Measurements from ENCODE around the gene SIRT5. TPM values are rescaled to one million over a fixed set of nuclear protein-coding genes. Genes with fewer than 3 reads are reported as not detected.

The SIRT5 gene
- polyA plus RNA-seq, 1 donor (not counting 4 experiments of a cell fraction or from before 2014, with no cell fraction given): 9.1 TPM

DNA sequence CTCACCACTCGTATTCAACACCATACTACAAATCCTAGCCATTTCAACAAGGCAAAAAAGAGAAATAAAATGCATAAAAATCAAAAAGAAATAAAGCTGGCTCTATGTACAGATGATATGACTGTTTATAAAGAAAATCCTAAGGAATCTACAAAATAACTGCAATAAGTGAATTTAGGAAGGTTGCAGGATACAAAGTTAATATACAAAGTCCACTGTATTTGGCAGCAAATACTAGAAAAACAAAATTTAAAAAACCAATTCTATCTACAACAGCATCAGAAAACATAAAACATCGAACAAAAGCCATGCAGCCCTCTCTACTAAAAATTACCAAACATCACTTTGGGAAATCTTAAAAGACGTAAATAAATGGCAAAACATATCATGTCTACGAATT, 89.6 kb downstream of the SIRT5 start:
- Histone ChIP-seq H3K4me2 (ENCODE audit: control insufficient read depth, extremely low read depth, insufficient read depth, low read depth, low read length) (no peak overlapping the region), H3K79me2 (ENCODE audit: control insufficient read depth, insufficient read depth, low read length) (peaks cover 81% of the 10 kb centered on the region), H3K4me3 (ENCODE audit: control insufficient read depth in 2 of 3, extremely low read depth in 1 of 3, insufficient read depth in 2 of 3, low read depth in 1 of 3, low read length in 3 of 3) (no peak overlapping the region), H3K36me3 (ENCODE audit: control insufficient read depth in 2 of 2, extremely low read depth in 1 of 2, insufficient read depth in 2 of 2, low read length in 2 of 2) (no peaks in the 10 kb centered on the region), H3K27me3 (ENCODE audit: control insufficient read depth, extremely low read depth, insufficient read depth, low read length) (no peaks in the 10 kb centered on the region), H2AFZ (ENCODE audit: control insufficient read depth, low read length) (no peak overlapping the region), H3K9ac (ENCODE audit: control insufficient read depth, extremely low read depth, insufficient read depth, low read length) (no peak overlapping the region), H3K9me3 (ENCODE audit: control insufficient read depth, low read depth, low read length) (no peaks in the 10 kb centered on the region), H4K20me1 (ENCODE audit: control insufficient read depth, extremely low read depth, insufficient read depth, low read length) (no peaks in the 10 kb centered on the region), H3K4me1 (ENCODE audit: control insufficient read depth, extremely low read depth, insufficient read depth, low read length) (peaks cover 18% of the 10 kb centered on the region), H3K9me1 (ENCODE audit: control insufficient read depth, extremely low read depth, insufficient read depth, low read length) (no peaks in the 10 kb centered on the region), H3K27ac (ENCODE audit: control insufficient read depth, insufficient read depth, low read length) (no peak overlapping the region)
- no peak for FAIRE-seq
- dilution Hi-C loops (cut with MboI; ENCODE audit: extremely low pct_ligation_motif_present, low sequenced_read_pairs): no loop called here
- DNase-seq (ENCODE audit: low read depth, low spot score): no peak
- TF ChIP-seq, protein P1, sequence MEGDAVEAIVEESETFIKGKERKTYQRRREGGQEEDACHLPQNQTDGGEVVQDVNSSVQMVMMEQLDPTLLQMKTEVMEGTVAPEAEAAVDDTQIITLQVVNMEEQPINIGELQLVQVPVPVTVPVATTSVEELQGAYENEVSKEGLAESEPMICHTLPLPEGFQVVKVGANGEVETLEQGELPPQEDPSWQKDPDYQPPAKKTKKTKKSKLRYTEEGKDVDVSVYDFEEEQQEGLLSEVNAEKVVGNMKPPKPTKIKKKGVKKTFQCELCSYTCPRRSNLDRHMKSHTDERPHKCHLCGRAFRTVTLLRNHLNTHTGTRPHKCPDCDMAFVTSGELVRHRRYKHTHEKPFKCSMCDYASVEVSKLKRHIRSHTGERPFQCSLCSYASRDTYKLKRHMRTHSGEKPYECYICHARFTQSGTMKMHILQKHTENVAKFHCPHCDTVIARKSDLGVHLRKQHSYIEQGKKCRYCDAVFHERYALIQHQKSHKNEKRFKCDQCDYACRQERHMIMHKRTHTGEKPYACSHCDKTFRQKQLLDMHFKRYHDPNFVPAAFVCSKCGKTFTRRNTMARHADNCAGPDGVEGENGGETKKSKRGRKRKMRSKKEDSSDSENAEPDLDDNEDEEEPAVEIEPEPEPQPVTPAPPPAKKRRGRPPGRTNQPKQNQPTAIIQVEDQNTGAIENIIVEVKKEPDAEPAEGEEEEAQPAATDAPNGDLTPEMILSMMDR (optimal IDR thresholded peaks at IDR 0.05 in 1 of 3, IDR thresholded peaks at IDR 0.05 in 1 of 3, conservative IDR thresholded peaks at IDR 0.05 in 1 of 3; ENCODE audit: extremely low read depth in 1 of 3, insufficient read depth in 2 of 3, low read length in 3 of 3): no peak
- no peak for TF ChIP-seq EZH2 (IDR thresholded peaks at IDR 0.05; ENCODE audit: low read length)

Other genes starting within 250 kb of the SIRT5 start
- 23.3 to 30.4 TPM (median 27.6 TPM) in 3 replicates for gene TBC1D7, start 246.1 kb upstream of the SIRT5 start, polyA plus RNA-seq
- 7.2 to 8.9 TPM (median 7.4 TPM) in 3 replicates for gene GFOD1, start 87.0 kb upstream of the SIRT5 start, polyA plus RNA-seq
- gene NOL7, start 40.7 kb downstream of the SIRT5 start, polyA plus RNA-seq: 20.1 to 45.3 TPM (median 42.8 TPM) in 3 replicates
- gene RANBP9, start 137.2 kb downstream of the SIRT5 start, polyA plus RNA-seq: 26.0 to 36.7 TPM (median 36.6 TPM) in 3 replicates
- 8.3 to 15.3 TPM (median 12.2 TPM) in 3 replicates for gene MCUR1, start 240.0 kb downstream of the SIRT5 start, polyA plus RNA-seq